ENCODE results near the gene GPR137. TPM values are rescaled to one million over a fixed set of nuclear protein-coding genes. Genes with fewer than 3 reads are reported as not detected.

Gene GPR137
- total RNA-seq, 1 experiment from 2014 or later, result 24.4 TPM

- no peak overlapping the region for H3K4me2 ChIP-seq (ENCODE audit: low read length)
- POLR2A ChIA-PET, result no interaction called here
Observed at GRCh38 chr11:64290352-64291261, 5.0 kb downstream of the GPR137 start.

DNA sequence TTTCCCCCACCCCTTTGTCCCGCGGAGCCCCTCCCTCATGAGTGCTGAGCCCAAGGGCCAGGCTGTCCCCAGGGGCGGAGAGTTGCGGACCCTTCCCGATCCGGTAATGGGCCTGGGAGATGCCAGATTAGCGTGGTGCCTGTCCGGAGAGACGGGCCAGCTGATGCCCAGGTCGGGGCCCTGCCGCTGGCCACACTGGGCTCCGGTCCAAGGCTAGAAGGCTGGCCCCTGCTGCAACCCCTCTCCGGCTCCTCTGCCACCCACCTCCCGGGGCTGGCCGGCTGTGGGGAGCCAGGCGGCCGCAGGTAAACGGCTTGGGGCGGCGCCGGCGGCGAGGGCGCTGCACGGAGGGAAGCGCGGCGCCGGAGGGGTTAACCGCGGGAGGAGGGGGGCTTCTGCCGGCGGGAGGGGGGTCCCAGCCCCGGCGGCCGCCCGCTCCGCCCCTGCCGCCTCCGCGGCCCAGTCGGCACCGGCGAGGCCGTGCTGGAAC is 5.7 kb downstream of the GPR137 start, which contains the start of gene KCNK4:
TSS of gene KCNK4 (plus strand) at position 41 of the 490 bp plus-strand sequence. CDS start 1,717 bp downstream, outside the sequence.
- Histone ChIP-seq H2AFZ (ENCODE audit: low read depth, low read length, poor library complexity, severe bottlenecking) (no peak within 1 kb of the TSS), H4K20me1 (ENCODE audit: insufficient read depth) (no peaks in the 10 kb centered on the region), H3K9me2 (ENCODE audit: insufficient read depth) (no peaks in the 10 kb centered on the region), H3K36me3 (ENCODE audit: control insufficient read depth in 1 of 2, insufficient read depth in 2 of 2, low read length in 2 of 2) (no peaks in the 10 kb centered on the region), H3K4me1 (ENCODE audit: control insufficient read depth in 1 of 2, insufficient read depth in 2 of 2, low read length in 2 of 2) (peaks cover 4 to 8% of the 10 kb centered on the region in 2 experiments; a peak in 3 of 4 replicates), H3K27ac (ENCODE audit: low read depth, low read length) (no peak within 1 kb of the TSS), H3K4me2 (ENCODE audit: low read length) (no peak within 1 kb of the TSS), H3K9ac (ENCODE audit: low read length) (no peak within 1 kb of the TSS), H3K4me3 (replicated peaks in 1 of 2; ENCODE audit: low read depth in 1 of 2, low read length in 2 of 2) (no peak within 1 kb of the TSS), H3K27me3 (ENCODE audit: insufficient read depth, low read length) (no peaks in the 10 kb centered on the region), H3K79me2 (ENCODE audit: insufficient read depth, low read length) (no peaks in the 10 kb centered on the region), H3K9me3 (ENCODE audit: control insufficient read depth in 1 of 2, insufficient read depth in 1 of 2, low read depth in 1 of 2, low read length in 2 of 2) (no peaks in the 10 kb centered on the region)
- CTCF ChIA-PET, result no interaction called here
- POLR2A ChIA-PET, result no interaction called here
- intact Hi-C loops (cut with micrococcal nuclease), result no loop called here
- RAD21 ChIA-PET (ENCODE audit: low non-redundant PET in 1 of 2, low total read pairs in 2 of 2, uncharacterized antibody in 2 of 2, unreplicated experiment in 2 of 2), result no interaction called here
- ATAC-seq, result no peak
- BruUV-seq (replicated peaks), result no TSS peak
- DNase-seq (ENCODE audit: low read depth, low spot score), result no peak
- TF ChIP-seq CTCF (IDR thresholded peaks at IDR 0.05 in 2 of 3, conservative IDR thresholded peaks at IDR 0.05 in 1 of 3; ENCODE audit: borderline replicate concordance in 1 of 3, insufficient read depth in 1 of 3, low read depth in 2 of 3, low read length in 2 of 3) (no peak), EGR1 (IDR thresholded peaks at IDR 0.05; ENCODE audit: low read depth) (no peak), SIN3A (IDR thresholded peaks at IDR 0.05; ENCODE audit: low read depth) (no peak), SRF (IDR thresholded peaks at IDR 0.05; ENCODE audit: low read depth) (no peak), JUND (IDR thresholded peaks at IDR 0.05) (no peak), CBX3 (IDR thresholded peaks at IDR 0.05; ENCODE audit: low read depth) (no peak), YY1 (IDR thresholded peaks at IDR 0.05; ENCODE audit: extremely low read depth, insufficient replicate concordance, low read depth, low read length) (no peak), CEBPB (IDR thresholded peaks at IDR 0.05; ENCODE audit: low read depth) (no peak), EZH2 (IDR thresholded peaks at IDR 0.05) (no peak), RAD21 (IDR thresholded peaks at IDR 0.05; ENCODE audit: low read depth) (no peak), POLR2AphosphoS5 (IDR thresholded peaks at IDR 0.05; ENCODE audit: low read depth, low read length) (no peak)
- TF ChIP-seq, protein P1, sequence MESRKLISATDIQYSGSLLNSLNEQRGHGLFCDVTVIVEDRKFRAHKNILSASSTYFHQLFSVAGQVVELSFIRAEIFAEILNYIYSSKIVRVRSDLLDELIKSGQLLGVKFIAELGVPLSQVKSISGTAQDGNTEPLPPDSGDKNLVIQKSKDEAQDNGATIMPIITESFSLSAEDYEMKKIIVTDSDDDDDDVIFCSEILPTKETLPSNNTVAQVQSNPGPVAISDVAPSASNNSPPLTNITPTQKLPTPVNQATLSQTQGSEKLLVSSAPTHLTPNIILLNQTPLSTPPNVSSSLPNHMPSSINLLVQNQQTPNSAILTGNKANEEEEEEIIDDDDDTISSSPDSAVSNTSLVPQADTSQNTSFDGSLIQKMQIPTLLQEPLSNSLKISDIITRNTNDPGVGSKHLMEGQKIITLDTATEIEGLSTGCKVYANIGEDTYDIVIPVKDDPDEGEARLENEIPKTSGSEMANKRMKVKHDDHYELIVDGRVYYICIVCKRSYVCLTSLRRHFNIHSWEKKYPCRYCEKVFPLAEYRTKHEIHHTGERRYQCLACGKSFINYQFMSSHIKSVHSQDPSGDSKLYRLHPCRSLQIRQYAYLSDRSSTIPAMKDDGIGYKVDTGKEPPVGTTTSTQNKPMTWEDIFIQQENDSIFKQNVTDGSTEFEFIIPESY (IDR thresholded peaks at IDR 0.05; ENCODE audit: extremely low read depth, insufficient replicate concordance, low read length), result no peak

More at GRCh38 chr11:64290352-64291261, 5.0 kb downstream of the GPR137 start:
- no peak overlapping the region for H3K9ac ChIP-seq (ENCODE audit: low read length)
- H3K4me1 ChIP-seq (ENCODE audit: control insufficient read depth in 1 of 2, insufficient read depth in 2 of 2, low read length in 2 of 2), result peaks cover 8 to 10% of the 10 kb centered on the region in 2 experiments
- DNase-seq (ENCODE audit: low read depth, low spot score), result no peak
- H3K9me3 ChIP-seq (ENCODE audit: control insufficient read depth in 1 of 2, insufficient read depth in 1 of 2, low read depth in 1 of 2, low read length in 2 of 2), result no peaks in the 10 kb centered on the region
- H3K9me2 ChIP-seq (ENCODE audit: insufficient read depth), result no peaks in the 10 kb centered on the region
- ATAC-seq, result no peak
- ChIA-PET RAD21 (ENCODE audit: low non-redundant PET in 1 of 2, low total read pairs in 2 of 2, uncharacterized antibody in 2 of 2, unreplicated experiment in 2 of 2) (no interaction called here), CTCF (interaction anchor here (1.2 to 1.3 kb wide), 3 partner anchors 10 to 14 kb away, joined by 4 to 6 read pairs (median 5); no protein-coding TSS in a partner anchor)
- intact Hi-C loops (cut with micrococcal nuclease), result no loop called here
- BruUV-seq (replicated peaks), result no TSS peak
- no peak overlapping the region for H3K27ac ChIP-seq (ENCODE audit: low read depth, low read length)
- H3K79me2 ChIP-seq (ENCODE audit: insufficient read depth, low read length), result no peaks in the 10 kb centered on the region
- no peak overlapping the region for H3K4me3 ChIP-seq (replicated peaks in 1 of 2; ENCODE audit: low read depth in 1 of 2, low read length in 2 of 2)
- H4K20me1 ChIP-seq (ENCODE audit: insufficient read depth), result no peaks in the 10 kb centered on the region
- no peak overlapping the region for H2AFZ ChIP-seq (ENCODE audit: low read depth, low read length, poor library complexity, severe bottlenecking)
- no peaks in the 10 kb centered on the region for H3K27me3 ChIP-seq (ENCODE audit: insufficient read depth, low read length)
- H3K36me3 ChIP-seq (ENCODE audit: control insufficient read depth in 1 of 2, insufficient read depth in 2 of 2, low read length in 2 of 2), result no peaks in the 10 kb centered on the region
- no peak for TF ChIP-seq RAD21 (IDR thresholded peaks at IDR 0.05; ENCODE audit: low read depth)
- TF ChIP-seq FOSL1 (IDR thresholded peaks at IDR 0.05; ENCODE audit: low read depth), result no peak
- TF ChIP-seq TCF7L2 (IDR thresholded peaks at IDR 0.05; ENCODE audit: borderline replicate concordance, extremely low read depth, insufficient read depth, insufficient read length), result no peak
- no peak for TF ChIP-seq POLR2A (IDR thresholded peaks at IDR 0.05; ENCODE audit: borderline replicate concordance, extremely low read depth, insufficient read depth, insufficient read length)
- no peak for TF ChIP-seq ATF3 (IDR thresholded peaks at IDR 0.05)

Measured in HCT116 (cell line).